Activated T-cell treated with anti-CD3 and anti-CD28 coated beads, Interleukin-2, amount 50 U/mL, for 72 hours (primary cell): ENCODE data around the gene CNIH1. TPM values are rescaled to one million over a fixed set of nuclear protein-coding genes. Genes with fewer than 3 reads are reported as not detected.
A peak's percentile ranks its signal among the peaks of the same experiment; 100 is the strongest.
"Not testable (repeated sequence)": the region's sequence is repeated elsewhere in the genome, so short reads cannot be mapped to it uniquely, and the experiment has no call there.

Source experiments
- ATAC-seq, 2 donors: fragments of 150-1000 bp; cut with Tn5 transposase; replicated peaks in 1 of 2; 2 replicates each; pipeline ENCODE4 v1.10.0; 2021; ENCODE audit warnings: moderate library complexity in 2 of 2, mild to moderate bottlenecking in 1 of 2
- DNase-seq, 2 donors: peaks; one replicate each; pipeline ENCODE4 v3.0.0; 2021 to 2022; ENCODE audit warnings: mixed read lengths in 1 of 2
- H3K27ac Mint-ChIP-seq: one replicate; pipeline ENCODE4 v1.8.0; 2022; ENCODE audit warnings: mild to moderate bottlenecking, moderate library complexity, mixed read lengths
- H3K27me3 Mint-ChIP-seq: one replicate; pipeline ENCODE4 v1.8.0; 2022; ENCODE audit warnings: low read depth, mixed read lengths
- H3K36me3 Mint-ChIP-seq, 2 donors: one replicate each; pipeline ENCODE4 v1.8.0; 2022; ENCODE audit warnings: mixed read lengths in 2 of 2, mild to moderate bottlenecking in 1 of 2; ENCODE audit not compliant: insufficient read depth in 2 of 2
- H3K4me1 Mint-ChIP-seq: one replicate; pipeline ENCODE4 v1.8.0; 2022; ENCODE audit warnings: low read depth, mixed read lengths
- H3K4me3 Mint-ChIP-seq, 2 donors: one replicate each; pipeline ENCODE4 v1.8.0; 2022; ENCODE audit warnings: mild to moderate bottlenecking in 2 of 2, mixed read lengths in 2 of 2, moderate library complexity in 2 of 2
- H3K9me3 Mint-ChIP-seq, 2 donors: one replicate each; pipeline ENCODE4 v1.8.0; 2022; ENCODE audit warnings: mixed read lengths in 2 of 2
- total RNA-seq, 2 donors: library from RNA; stranded (reverse); gene quantifications; one replicate each; pipeline ENCODE4 v1.2.3, GENCODE V29; 2022

CNIH1 gene
- total RNA-seq, 2 donors from 2014 or later = 86.7 to 92.2 TPM

GRCh38 chr14:54480830-54481562 is 39.8 kb upstream of the CNIH1 start:
- Mint-ChIP-seq H3K4me3 (no peak overlapping the region), H3K4me1 (peaks cover 46% of the 10 kb centered on the region), H3K27me3 (no peaks in the 10 kb centered on the region), H3K9me3 (no peaks in the 10 kb centered on the region), H3K36me3 (peaks cover 7 to 22% of the 10 kb centered on the region in 2 donors), H3K27ac (no peak overlapping the region)
- ATAC-seq (no peak), DNase-seq (no peak)

- H3K27ac Mint-ChIP-seq = no peak overlapping the region
- peaks cover 8 to 29% of the 10 kb centered on the region in 2 donors for H3K36me3 Mint-ChIP-seq
- peaks cover 24% of the 10 kb centered on the region for H3K4me1 Mint-ChIP-seq
- DNase-seq (no peak), ATAC-seq (no peak)
- no peak overlapping the region for H3K4me3 Mint-ChIP-seq
- no peaks in the 10 kb centered on the region for H3K27me3 Mint-ChIP-seq
- no peaks in the 10 kb centered on the region for H3K9me3 Mint-ChIP-seq
These were observed 37.6 kb upstream of the CNIH1 start for GRCh38 chr14:54478636-54479215.

- Mint-ChIP-seq H3K27ac (no peak overlapping the region), H3K9me3 (no peaks in the 10 kb centered on the region), H3K4me3 (no peak overlapping the region), H3K4me1 (peaks cover 9% of the 10 kb centered on the region), H3K27me3 (no peaks in the 10 kb centered on the region), H3K36me3 (peaks cover 5 to 20% of the 10 kb centered on the region in 2 donors)
- no peak for ATAC-seq
- DNase-seq = no peak
These were observed 34.7 kb upstream of the CNIH1 start for GRCh38 chr14:54475911-54476310.

GRCh38 chr14:54475187-54475899 is 34.2 kb upstream of the CNIH1 start:
- H3K36me3 Mint-ChIP-seq = peaks cover 5 to 20% of the 10 kb centered on the region in 2 donors
- no peak overlapping the region for H3K4me3 Mint-ChIP-seq
- no peak for ATAC-seq
- peaks cover 9% of the 10 kb centered on the region for H3K4me1 Mint-ChIP-seq
- no peaks in the 10 kb centered on the region for H3K27me3 Mint-ChIP-seq
- no peaks in the 10 kb centered on the region for H3K9me3 Mint-ChIP-seq
- H3K27ac Mint-ChIP-seq = no peak overlapping the region
- no peak for DNase-seq

GRCh38 chr14:54474232-54474793 is 33.1 kb upstream of the CNIH1 start:
- H3K27ac Mint-ChIP-seq = no peak overlapping the region
- H3K27me3 Mint-ChIP-seq = no peaks in the 10 kb centered on the region
- no peaks in the 10 kb centered on the region for H3K9me3 Mint-ChIP-seq
- H3K4me1 Mint-ChIP-seq = peaks cover 9% of the 10 kb centered on the region
- no peak for DNase-seq
- ATAC-seq = no peak
- H3K4me3 Mint-ChIP-seq = no peak overlapping the region
- peaks cover 5 to 15% of the 10 kb centered on the region in 2 donors for H3K36me3 Mint-ChIP-seq

- peaks cover 11 to 19% of the 10 kb centered on the region in 2 donors for H3K36me3 Mint-ChIP-seq
- ATAC-seq (no peak), DNase-seq (no peak)
- no peak overlapping the region for H3K27ac Mint-ChIP-seq
- peaks cover 5% of the 10 kb centered on the region in 2 donors for H3K9me3 Mint-ChIP-seq
- H3K27me3 Mint-ChIP-seq = no peaks in the 10 kb centered on the region
- H3K4me3 Mint-ChIP-seq = no peak overlapping the region
- H3K4me1 Mint-ChIP-seq = peaks cover 5% of the 10 kb centered on the region
These were observed 31.1 kb upstream of the CNIH1 start for GRCh38 chr14:54472315-54472714.

GRCh38 chr14:54471641-54472040 is 30.5 kb upstream of the CNIH1 start:
- Mint-ChIP-seq H3K36me3 (peaks cover 14 to 21% of the 10 kb centered on the region in 2 donors), H3K4me1 (peaks cover under 1% of the 10 kb centered on the region), H3K27ac (no peak overlapping the region), H3K9me3 (peaks cover 7% of the 10 kb centered on the region in 2 donors), H3K4me3 (no peak overlapping the region), H3K27me3 (no peaks in the 10 kb centered on the region)
- DNase-seq = no peak
- no peak for ATAC-seq

- H3K27me3 Mint-ChIP-seq = no peaks in the 10 kb centered on the region
- peaks cover 13 to 15% of the 10 kb centered on the region in 2 donors for H3K36me3 Mint-ChIP-seq
- H3K9me3 Mint-ChIP-seq = peaks cover 7% of the 10 kb centered on the region in 2 donors
- DNase-seq = no peak
- H3K4me1 Mint-ChIP-seq = no peaks in the 10 kb centered on the region
- no peak overlapping the region for H3K4me3 Mint-ChIP-seq
- no peak overlapping the region for H3K27ac Mint-ChIP-seq
- ATAC-seq = no peak
These were observed 29.5 kb upstream of the CNIH1 start for GRCh38 chr14:54470701-54471100.

GRCh38 chr14:54467280-54467679 is 26.1 kb upstream of the CNIH1 start:
- peaks cover 7% of the 10 kb centered on the region in 2 donors for H3K9me3 Mint-ChIP-seq
- no peak for DNase-seq

GRCh38 chr14:54465654-54466053 is 24.5 kb upstream of the CNIH1 start:
- Mint-ChIP-seq H3K27ac (no peak overlapping the region), H3K9me3 (peaks cover 7% of the 10 kb centered on the region in 2 donors), H3K4me1 (no peaks in the 10 kb centered on the region), H3K27me3 (peaks cover 6% of the 10 kb centered on the region), H3K36me3 (peaks cover 11% of the 10 kb centered on the region in 2 donors), H3K4me3 (no peak overlapping the region)
- DNase-seq = no peak
- no peak for ATAC-seq

More at GRCh38 chr14:54467280-54467679, 26.1 kb upstream of the CNIH1 start:
- Mint-ChIP-seq H3K27me3 (peaks cover 6% of the 10 kb centered on the region), H3K4me1 (no peaks in the 10 kb centered on the region), H3K36me3 (peaks cover 11% of the 10 kb centered on the region in 2 donors), H3K27ac (no peak overlapping the region), H3K4me3 (no peak overlapping the region)
- no peak for ATAC-seq

GRCh38 chr14:54462048-54462447 is 20.9 kb upstream of the CNIH1 start:
- Mint-ChIP-seq H3K9me3 (peaks cover 9 to 11% of the 10 kb centered on the region in 2 donors), H3K27ac (no peak overlapping the region)
- peak; percentile 27 to 50 for ATAC-seq

GRCh38 chr14:54459106-54459505 is 17.9 kb upstream of the CNIH1 start:
- DNase-seq (no peak), ATAC-seq (no peak)
- Mint-ChIP-seq H3K4me3 (no peak overlapping the region), H3K27me3 (peaks cover 6% of the 10 kb centered on the region), H3K36me3 (peaks cover 4 to 7% of the 10 kb centered on the region in 2 donors), H3K4me1 (no peaks in the 10 kb centered on the region), H3K27ac (no peak overlapping the region), H3K9me3 (peaks cover 8 to 11% of the 10 kb centered on the region in 2 donors)

More at GRCh38 chr14:54462048-54462447, 20.9 kb upstream of the CNIH1 start:
- Mint-ChIP-seq H3K4me3 (no peak overlapping the region), H3K27me3 (peaks cover 6% of the 10 kb centered on the region), H3K36me3 (peaks cover 7% of the 10 kb centered on the region in 2 donors), H3K4me1 (no peaks in the 10 kb centered on the region)
- DNase-seq = no peak

GRCh38 chr14:54458536-54458935 is 17.4 kb upstream of the CNIH1 start:
- ATAC-seq, DNase-seq, H3K4me3 Mint-ChIP-seq, H3K27ac Mint-ChIP-seq, H3K4me1 Mint-ChIP-seq, H3K27me3 Mint-ChIP-seq, H3K36me3 Mint-ChIP-seq: not testable (repeated sequence)
- H3K9me3 Mint-ChIP-seq = peaks cover 8 to 11% of the 10 kb centered on the region in 2 donors
